H9 (cell line): ENCODE data around the gene RBPJL. TPM values are rescaled to one million over a fixed set of nuclear protein-coding genes. Genes with fewer than 3 reads are reported as not detected.

ENCODE experiments used
- DNase-seq: peaks from one replicate; pipeline ENCODE4 v3.0.0-alpha.2; 2017
- H2AFZ ChIP-seq: one replicate; pipeline ENCODE4 v1.6.1; 2013; ENCODE audit warnings: mild to moderate bottlenecking, low read length, control low read depth, moderate library complexity
- H2AK5ac ChIP-seq: 2 replicates; pipeline ENCODE4 v1.6.1; 2013; ENCODE audit warnings: low read length, control low read depth, mixed read lengths; ENCODE audit not compliant: insufficient read length
- H2BK120ac ChIP-seq: one replicate; pipeline ENCODE4 v1.6.1; 2013; ENCODE audit warnings: low read depth, mild to moderate bottlenecking, low read length, control low read depth, inconsistent platforms; ENCODE audit not compliant: poor library complexity, severe bottlenecking
- H2BK12ac ChIP-seq: 2 replicates; pipeline ENCODE4 v1.6.1; 2013; ENCODE audit warnings: low read length, control low read depth, mixed read lengths, low read depth; ENCODE audit not compliant: insufficient read length
- H2BK15ac ChIP-seq: 2 replicates; pipeline ENCODE4 v1.6.1; 2013; ENCODE audit warnings: low read depth, low read length, control low read depth
- H2BK20ac ChIP-seq: one replicate; pipeline ENCODE4 v1.6.1; 2013; ENCODE audit warnings: low read depth, mild to moderate bottlenecking, low read length, control low read depth, inconsistent platforms; ENCODE audit not compliant: poor library complexity, severe bottlenecking
- H2BK5ac ChIP-seq: 2 replicates; pipeline ENCODE4 v1.6.1; 2013; ENCODE audit warnings: low read length, control low read depth, mixed read lengths; ENCODE audit not compliant: insufficient read length
- H3K14ac ChIP-seq: 2 replicates; pipeline ENCODE4 v1.6.1; 2013; ENCODE audit warnings: low read length, control low read depth; ENCODE audit not compliant: insufficient read depth
- H3K18ac ChIP-seq: 2 replicates; pipeline ENCODE4 v1.6.1; 2013; ENCODE audit warnings: low read depth, mild to moderate bottlenecking, mixed read lengths, low read length, control low read depth; ENCODE audit not compliant: insufficient read length
- H3K23ac ChIP-seq: 2 replicates; pipeline ENCODE4 v1.6.1; 2013; ENCODE audit warnings: low read length, control low read depth, mixed read lengths, low read depth; ENCODE audit not compliant: insufficient read length
- H3K23me2 ChIP-seq: 2 replicates; pipeline ENCODE4 v1.6.1; 2013; ENCODE audit warnings: low read depth, mild to moderate bottlenecking, mixed read lengths, low read length, control low read depth; ENCODE audit not compliant: insufficient read length, poor library complexity, severe bottlenecking
- H3K27ac ChIP-seq: 2 replicates; pipeline ENCODE4 v1.5.1; 2013; ENCODE audit warnings: low read length, control low read depth, mixed read lengths, low read depth; ENCODE audit not compliant: insufficient read length
- H3K27me3 ChIP-seq: 2 replicates; pipeline ENCODE4 v1.6.1; 2013; ENCODE audit warnings: low read length, control low read depth, inconsistent platforms; ENCODE audit not compliant: insufficient read depth
- H3K4ac ChIP-seq: 2 replicates; pipeline ENCODE4 v1.6.1; 2013; ENCODE audit warnings: low read depth, mild to moderate bottlenecking, control low read depth, inconsistent platforms, low read length, moderate library complexity
- H3K4me1 ChIP-seq: 2 replicates; pipeline ENCODE4 v1.6.1; 2013; ENCODE audit warnings: low read length, control low read depth, inconsistent platforms; ENCODE audit not compliant: insufficient read depth
- H3K4me2 ChIP-seq: 2 replicates; pipeline ENCODE4 v1.6.1; 2013; ENCODE audit warnings: low read length, control low read depth, mixed read lengths; ENCODE audit not compliant: insufficient read length, insufficient read depth
- H3K56ac ChIP-seq: 2 replicates; pipeline ENCODE4 v1.6.1; 2013; ENCODE audit warnings: low read depth, mild to moderate bottlenecking, mixed read lengths, low read length, control low read depth; ENCODE audit not compliant: insufficient read length
- H3K79me1 ChIP-seq: 2 replicates; pipeline ENCODE4 v1.6.1; 2013; ENCODE audit warnings: low read depth, mild to moderate bottlenecking, moderate library complexity, low read length, control low read depth, inconsistent platforms; ENCODE audit not compliant: insufficient read depth, poor library complexity, severe bottlenecking
- H3K79me2 ChIP-seq: 2 replicates; pipeline ENCODE4 v1.6.1; 2013; ENCODE audit warnings: low read length, control low read depth, inconsistent platforms; ENCODE audit not compliant: insufficient read depth
- H3K9ac ChIP-seq: 2 replicates; pipeline ENCODE4 v1.6.1; 2013; ENCODE audit warnings: low read length, control low read depth, mixed read lengths; ENCODE audit not compliant: insufficient read length; ENCODE audit errors: extremely low read depth
- H3K9me3 ChIP-seq: one replicate; pipeline ENCODE4 v1.6.1; 2013; ENCODE audit warnings: low read depth, low read length, inconsistent platforms; ENCODE audit not compliant: control insufficient read depth
- H3T11ph ChIP-seq: one replicate; pipeline ENCODE4 v1.6.1; 2013; ENCODE audit warnings: mild to moderate bottlenecking, low read length, control low read depth, inconsistent platforms
- H4K20me1 ChIP-seq: one replicate; pipeline ENCODE4 v1.6.1; 2013; ENCODE audit not compliant: control insufficient read depth, insufficient read length, insufficient read depth
- H4K5ac ChIP-seq: 2 replicates; pipeline ENCODE4 v1.6.1; 2013; ENCODE audit warnings: low read depth, mild to moderate bottlenecking, mixed read lengths, low read length, control low read depth; ENCODE audit not compliant: insufficient read length
- H4K8ac ChIP-seq: replicated peaks from 2 replicates; pipeline ENCODE4 v1.6.1; 2013; ENCODE audit warnings: low read length, control low read depth, mixed read lengths, low read depth; ENCODE audit not compliant: insufficient read length
- H4K91ac ChIP-seq: 2 replicates; pipeline ENCODE4 v1.6.1; 2013; ENCODE audit warnings: low read depth, mild to moderate bottlenecking, moderate library complexity, mixed read lengths, low read length, control low read depth; ENCODE audit not compliant: insufficient read length
- H3K27ac Mint-ChIP-seq, 3 experiments: 2 replicates in 2 of 3; 3 replicates in 1 of 3; pipeline ENCODE4 v1.8.0; 2020 to 2021; ENCODE audit warnings: mixed read lengths in 3 of 3, mild to moderate bottlenecking in 1 of 3, moderate library complexity in 1 of 3
- H3K27me3 Mint-ChIP-seq: 2 replicates; pipeline ENCODE4 v1.8.0; 2021; ENCODE audit warnings: low read depth, mild to moderate bottlenecking, moderate library complexity, mixed read lengths
- H3K36me3 Mint-ChIP-seq, 3 experiments: 2 replicates in 2 of 3; 3 replicates in 1 of 3; pipeline ENCODE4 v1.8.0; 2020 to 2021; ENCODE audit warnings: low read depth in 3 of 3, mixed read lengths in 3 of 3; ENCODE audit not compliant: insufficient read depth in 1 of 3
- H3K4me1 Mint-ChIP-seq, 2 experiments: 2 replicates each; pipeline ENCODE4 v1.8.0; 2020; ENCODE audit warnings: mixed read lengths in 2 of 2
- H3K4me3 Mint-ChIP-seq, 2 experiments: 2 replicates in 1 of 2; 3 replicates in 1 of 2; pipeline ENCODE4 v1.8.0; 2020 to 2021; ENCODE audit warnings: mild to moderate bottlenecking in 2 of 2, mixed read lengths in 2 of 2, moderate library complexity in 1 of 2
- H3K9me3 Mint-ChIP-seq, 2 experiments: 2 replicates in 1 of 2; 3 replicates in 1 of 2; pipeline ENCODE4 v1.8.0; 2020; ENCODE audit warnings: mild to moderate bottlenecking in 2 of 2, mixed read lengths in 2 of 2, moderate library complexity in 1 of 2
- CTCF ChIP-seq: fragments of 200-600 bp; sonication (generic); conservative IDR thresholded peaks from 3 replicates; pipeline ENCODE4 v1.8.0; 2021; ENCODE audit warnings: antibody characterized with exemption, mild to moderate bottlenecking
- WGBS: extraction: QIAGEN DNeasy Blood & Tissue Kit; methylation state at CpG from one replicate; pipeline ENCODE4 v1.1.7; 2013; ENCODE audit warnings: missing lambda C conversion rate, low lambda C conversion rate, mixed read lengths; ENCODE audit not compliant: insufficient read length; ENCODE audit errors: extremely low coverage; 5-methylcytosine and 5-hydroxymethylcytosine counted together
- total RNA-seq: library from RNA; stranded (reverse); gene quantifications from 2 replicates; pipeline ENCODE4 v1.2.1, GENCODE V29; 2021

RBPJL gene
- total RNA-seq, 1 experiment from 2014 or later: 0.28 TPM

GRCh38 chr20:45359406-45360148 lies 52.9 kb downstream of the RBPJL start:
- Histone ChIP-seq H3K18ac (no peak overlapping the region), H3K23ac (no peak overlapping the region), H4K5ac (no peak overlapping the region), H3K14ac (no peak overlapping the region), H2AFZ (no peak overlapping the region), H2BK12ac (no peak overlapping the region), H4K8ac (no peak overlapping the region), H3K4me2 (no peak overlapping the region), H2BK20ac (no peak overlapping the region), H3K27ac (no peak overlapping the region), H3K4ac (no peak overlapping the region), H3K23me2 (peaks cover 9% of the 10 kb centered on the region), H3K4me1 (peaks cover 6% of the 10 kb centered on the region; the same call in 1 of the 2 replicates), H2BK15ac (no peak overlapping the region), H2AK5ac (no peak overlapping the region), H4K91ac (no peak overlapping the region), H3T11ph (no peak overlapping the region), H4K20me1 (no peaks in the 10 kb centered on the region), H3K79me2 (no peaks in the 10 kb centered on the region; the same call in 1 of the 2 replicates), H2BK120ac (no peak overlapping the region), H3K9ac (no peak overlapping the region), H3K27me3 (no peaks in the 10 kb centered on the region), H2BK5ac (no peak overlapping the region), H3K79me1 (peaks cover 2% of the 10 kb centered on the region), H3K9me3 (no peaks in the 10 kb centered on the region), H3K56ac (no peak overlapping the region)
- no CpG with 5 or more reads among the region's 9 CpGs for WGBS
- Mint-ChIP-seq H3K27ac (no peak overlapping the region; a peak in 1 of 7 replicates), H3K4me3 (no peak overlapping the region), H3K9me3 (no peaks in the 10 kb centered on the region), H3K4me1 (peaks cover 35 to 41% of the 10 kb centered on the region in 2 experiments), H3K27me3 (no peaks in the 10 kb centered on the region), H3K36me3 (no peaks in the 10 kb centered on the region)
- DNase-seq: no peak
- TF ChIP-seq CTCF: no peak
